WERI-Rb-1 (cell line): ENCODE results near the gene ACVRL1.

Experiments used
- DNase-seq: peaks from one replicate; pipeline ENCODE4 v3.0.0-alpha.2; 2020
- H3K27ac ChIP-seq: fragments of 250-450 bp; sonication (Bioruptor Pico); 2 replicates; pipeline ENCODE4 v1.5.1; 2020; ENCODE audit warnings: mild to moderate bottlenecking, moderate library complexity
- H3K27me3 ChIP-seq: fragments of 250-450 bp; sonication (Bioruptor Pico); 2 replicates; pipeline ENCODE4 v1.5.1; 2021; ENCODE audit warnings: mild to moderate bottlenecking, low read depth, moderate library complexity; ENCODE audit not compliant: insufficient read depth, severe bottlenecking
- H3K36me3 ChIP-seq: fragments of 250-450 bp; sonication (Bioruptor Pico); 2 replicates; pipeline ENCODE4 v1.5.1; 2020; ENCODE audit warnings: mild to moderate bottlenecking, moderate library complexity
- H3K4me3 ChIP-seq: 2 replicates; pipeline ENCODE4 v1.5.1; 2011; ENCODE audit warnings: low read depth, mild to moderate bottlenecking, control low read depth, low read length
- H3K9me3 ChIP-seq: fragments of 250-450 bp; sonication (Bioruptor Pico); 2 replicates; pipeline ENCODE4 v1.5.1; 2021; ENCODE audit warnings: mild to moderate bottlenecking, moderate library complexity; ENCODE audit not compliant: severe bottlenecking
- TF ChIP-seq, protein P1 (sequence below): IDR thresholded peaks from 2 replicates; pipeline ENCODE4 v1.5.1; 2011; ENCODE audit warnings: low read depth, mild to moderate bottlenecking, control low read depth, inconsistent platforms, low read length

ACVRL1 gene

DNA sequence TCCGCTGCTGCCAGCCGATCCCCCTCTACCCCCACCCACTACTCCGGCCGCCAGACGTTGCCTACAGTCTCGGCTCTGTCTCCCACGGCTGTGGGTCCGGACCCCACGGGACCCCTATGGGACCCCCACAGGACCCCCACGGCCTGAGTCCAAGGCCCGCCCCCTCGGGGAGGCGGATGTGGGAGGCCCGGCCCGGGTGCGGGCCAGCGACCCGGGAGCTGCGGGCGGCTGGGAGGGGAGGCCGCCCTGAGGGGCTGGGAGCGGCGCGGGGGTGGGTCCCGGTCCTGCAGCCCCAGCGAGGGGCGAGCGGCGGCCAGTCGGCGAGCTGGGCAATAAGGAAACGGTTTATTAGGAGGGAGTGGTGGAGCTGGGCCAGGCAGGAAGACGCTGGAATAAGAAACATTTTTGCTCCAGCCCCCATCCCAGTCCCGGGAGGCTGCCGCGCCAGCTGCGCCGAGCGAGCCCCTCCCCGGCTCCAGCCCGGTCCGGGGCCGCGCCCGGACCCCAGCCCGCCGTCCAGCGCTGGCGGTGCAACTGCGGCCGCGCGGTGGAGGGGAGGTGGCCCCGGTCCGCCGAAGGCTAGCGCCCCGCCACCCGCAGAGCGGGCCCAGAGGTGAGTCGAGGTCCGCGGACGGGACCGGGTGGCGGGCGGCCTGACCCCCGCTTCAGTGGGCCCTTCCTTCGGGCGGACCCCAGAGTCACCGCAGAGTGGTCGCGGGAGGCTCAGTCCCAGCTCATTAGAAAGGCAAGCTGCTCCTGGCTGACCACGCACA is at the start of gene ACVRL1:
TSS of gene ACVRL1 (plus strand) at position 422 of the 773 bp plus-strand sequence. CDS start 4,971 bp downstream, outside the sequence.
- Histone ChIP-seq H3K4me3 (no peak within 1 kb of the TSS), H3K27ac (no peak within 1 kb of the TSS), H3K27me3 (no peaks in the 10 kb centered on the region), H3K36me3 (no peaks in the 10 kb centered on the region), H3K9me3 (no peaks in the 10 kb centered on the region)
- TF ChIP-seq, protein P1, sequence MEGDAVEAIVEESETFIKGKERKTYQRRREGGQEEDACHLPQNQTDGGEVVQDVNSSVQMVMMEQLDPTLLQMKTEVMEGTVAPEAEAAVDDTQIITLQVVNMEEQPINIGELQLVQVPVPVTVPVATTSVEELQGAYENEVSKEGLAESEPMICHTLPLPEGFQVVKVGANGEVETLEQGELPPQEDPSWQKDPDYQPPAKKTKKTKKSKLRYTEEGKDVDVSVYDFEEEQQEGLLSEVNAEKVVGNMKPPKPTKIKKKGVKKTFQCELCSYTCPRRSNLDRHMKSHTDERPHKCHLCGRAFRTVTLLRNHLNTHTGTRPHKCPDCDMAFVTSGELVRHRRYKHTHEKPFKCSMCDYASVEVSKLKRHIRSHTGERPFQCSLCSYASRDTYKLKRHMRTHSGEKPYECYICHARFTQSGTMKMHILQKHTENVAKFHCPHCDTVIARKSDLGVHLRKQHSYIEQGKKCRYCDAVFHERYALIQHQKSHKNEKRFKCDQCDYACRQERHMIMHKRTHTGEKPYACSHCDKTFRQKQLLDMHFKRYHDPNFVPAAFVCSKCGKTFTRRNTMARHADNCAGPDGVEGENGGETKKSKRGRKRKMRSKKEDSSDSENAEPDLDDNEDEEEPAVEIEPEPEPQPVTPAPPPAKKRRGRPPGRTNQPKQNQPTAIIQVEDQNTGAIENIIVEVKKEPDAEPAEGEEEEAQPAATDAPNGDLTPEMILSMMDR, result no peak
- no peak for DNase-seq

- no peaks in the 10 kb centered on the region for H3K27me3 ChIP-seq
- H3K4me3 ChIP-seq, result no peak overlapping the region
- H3K27ac ChIP-seq, result no peak overlapping the region
- H3K9me3 ChIP-seq, result no peaks in the 10 kb centered on the region
- no peak for DNase-seq
- TF ChIP-seq, protein P1, result no peak
- no peaks in the 10 kb centered on the region for H3K36me3 ChIP-seq
Measured at GRCh38 chr12:51860986-51861385, 46.3 kb upstream of the ACVRL1 start.

DNA sequence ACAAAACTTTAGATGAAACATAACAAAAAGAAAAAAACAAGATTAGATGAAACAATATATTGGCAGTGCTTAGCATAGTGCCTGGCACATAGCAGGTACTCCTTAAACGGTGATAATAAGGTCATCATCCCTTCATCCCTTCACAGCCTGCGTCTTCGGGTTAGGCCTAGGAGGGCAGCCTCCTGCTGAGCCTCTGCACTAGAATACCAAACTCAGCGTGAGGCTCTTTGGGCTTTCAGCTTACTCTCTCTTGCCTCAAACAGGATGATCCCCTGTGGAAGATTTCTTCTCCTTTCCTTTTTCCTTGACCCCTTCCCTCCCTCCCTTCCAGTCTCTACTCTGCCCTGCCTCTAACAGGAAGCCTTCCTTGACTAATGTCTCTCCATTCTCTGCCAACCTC is 44.4 kb upstream of the ACVRL1 start:
- Histone ChIP-seq H3K36me3 (no peaks in the 10 kb centered on the region), H3K27me3 (no peaks in the 10 kb centered on the region), H3K4me3 (peak overlapping the region; percentile 55), H3K9me3 (no peaks in the 10 kb centered on the region), H3K27ac (peak overlapping the region; percentile 76)
- TF ChIP-seq, protein P1, result no peak
- no peak for DNase-seq

- Histone ChIP-seq H3K9me3 (no peaks in the 10 kb centered on the region), H3K27ac (peak overlapping the region; percentile 76), H3K4me3 (peak overlapping the region; percentile 55), H3K27me3 (no peaks in the 10 kb centered on the region), H3K36me3 (no peaks in the 10 kb centered on the region)
- TF ChIP-seq, protein P1, result no peak
- DNase-seq, result peak; percentile 69
Measured at GRCh38 chr12:51863363-51863932, 43.9 kb upstream of the ACVRL1 start.

GRCh38 chr12:51863933-51864832 is 43.1 kb upstream of the ACVRL1 start:
- Histone ChIP-seq H3K9me3 (no peaks in the 10 kb centered on the region), H3K36me3 (no peaks in the 10 kb centered on the region), H3K27ac (peak overlapping the region; percentile 76), H3K27me3 (no peaks in the 10 kb centered on the region), H3K4me3 (peak overlapping the region; percentile 55)
- DNase-seq, result peak; percentile 90
- TF ChIP-seq, protein P1, result no peak
